Measurements from ENCODE around the gene STX1B.

GRCh38 chr16:31005350-31006085 is 4.9 kb downstream of the STX1B start:
- TF ChIP-seq POLR2AphosphoS5 (IDR thresholded peaks at IDR 0.05; ENCODE audit: borderline replicate concordance, low read depth, low read length) (no peak), EZH2 (IDR thresholded peaks at IDR 0.05) (no peak)
